CD14-positive monocyte (primary cell): ENCODE measurements around the gene CASTOR2. TPM values are rescaled to one million over a fixed set of nuclear protein-coding genes. Genes with fewer than 3 reads are reported as not detected.
"Not testable (repeated sequence)": the region's sequence is repeated elsewhere in the genome, so short reads cannot be mapped to it uniquely, and the experiment has no call there.

Experiments
- DNase-seq, 3 donors: peaks; one replicate each; pipeline ENCODE4 v3.0.0-alpha.2; 2011 to 2022
- H2AFZ ChIP-seq: 2 replicates; pipeline ENCODE4 v1.6.0; 2012; ENCODE audit warnings: mild to moderate bottlenecking, low read depth, low read length, inconsistent platforms; ENCODE audit not compliant: insufficient read depth, poor library complexity, severe bottlenecking
- H3K27ac ChIP-seq, 2 donors: 1 replicate in 1 of 2; 2 replicates in 1 of 2; pipeline ENCODE4 v1.5.1; 2012 to 2013; ENCODE audit warnings: low read length in 2 of 2, control low read depth in 1 of 2, inconsistent platforms in 1 of 2, low read depth in 1 of 2, mild to moderate bottlenecking in 1 of 2
- H3K27me3 ChIP-seq, 2 donors: one replicate each; pipeline versions ENCODE4 v1.6.0 to v1.6.1; 2011 to 2013; ENCODE audit warnings: low read length in 2 of 2; ENCODE audit not compliant: control insufficient read depth in 2 of 2, insufficient read depth in 2 of 2
- H3K36me3 ChIP-seq, 2 donors: replicated peaks in 1 of 2; 1 replicate in 1 of 2; 2 replicates in 1 of 2; pipeline versions ENCODE4 v1.5.1 to v1.6.1; 2012 to 2013; ENCODE audit warnings: low read length in 2 of 2, control low read depth in 1 of 2, inconsistent platforms in 1 of 2, mild to moderate bottlenecking in 1 of 2; ENCODE audit not compliant: insufficient read depth in 2 of 2, control insufficient read depth in 1 of 2
- H3K4me1 ChIP-seq, 2 donors: 1 replicate in 1 of 2; 2 replicates in 1 of 2; pipeline versions ENCODE4 v1.5.1 to v1.6.1; 2012 to 2013; ENCODE audit warnings: low read length in 2 of 2, control low read depth in 1 of 2, inconsistent platforms in 1 of 2, mild to moderate bottlenecking in 1 of 2, moderate library complexity in 1 of 2; ENCODE audit not compliant: insufficient read depth in 2 of 2, control insufficient read depth in 1 of 2
- H3K4me2 ChIP-seq: replicated peaks from 2 replicates; pipeline ENCODE3; 2012; ENCODE audit warnings: low read length, moderate library complexity, mild to moderate bottlenecking; ENCODE audit not compliant: poor library complexity, severe bottlenecking; ENCODE audit errors: extremely low read depth
- H3K4me3 ChIP-seq, 3 experiments: fragments of 200-600 bp in 1 of 3; sonication (generic) in 1 of 3; replicated peaks in 1 of 3; 1 replicate in 2 of 3; 2 replicates in 1 of 3; pipeline ENCODE4 v1.5.1; 2011 to 2013; ENCODE audit warnings: low read length in 3 of 3, mild to moderate bottlenecking in 3 of 3, control low read depth in 2 of 3, low read depth in 2 of 3, inconsistent platforms in 1 of 3, moderate library complexity in 1 of 3
- H3K79me2 ChIP-seq: 2 replicates; pipeline ENCODE4 v1.6.0; 2012; ENCODE audit warnings: mild to moderate bottlenecking, control low read depth, inconsistent platforms, low read length, moderate library complexity; ENCODE audit not compliant: insufficient read depth
- H3K9ac ChIP-seq: 2 replicates; pipeline ENCODE4 v1.6.0; 2017; ENCODE audit warnings: low read length, mild to moderate bottlenecking; ENCODE audit not compliant: insufficient read depth, poor library complexity, severe bottlenecking
- H3K9me3 ChIP-seq, 2 donors: replicated peaks in 1 of 2; 1 replicate in 1 of 2; 2 replicates in 1 of 2; pipeline versions ENCODE4 v1.5.1 to v1.6.1; 2012 to 2013; ENCODE audit warnings: low read length in 2 of 2, control low read depth in 1 of 2; ENCODE audit not compliant: control insufficient read depth in 1 of 2, insufficient read depth in 1 of 2
- H4K20me1 ChIP-seq: 2 replicates; pipeline ENCODE4 v1.6.0; 2012; ENCODE audit warnings: mild to moderate bottlenecking, low read length, control low read depth, moderate library complexity; ENCODE audit not compliant: insufficient read depth
- H3K27ac Mint-ChIP-seq, 7 donors: one replicate each; pipeline ENCODE4 v1.8.0; 2020; ENCODE audit warnings: mild to moderate bottlenecking in 7 of 7, mixed read lengths in 7 of 7, moderate library complexity in 6 of 7, inconsistent platforms in 2 of 7
- H3K27me3 Mint-ChIP-seq, 3 donors: one replicate each; pipeline ENCODE4 v1.8.0; 2021 to 2022; ENCODE audit warnings: low read depth in 3 of 3, mild to moderate bottlenecking in 3 of 3, mixed read lengths in 3 of 3, moderate library complexity in 3 of 3, inconsistent platforms in 1 of 3
- H3K36me3 Mint-ChIP-seq, 2 donors: one replicate each; pipeline ENCODE4 v1.8.0; 2020; ENCODE audit warnings: mixed read lengths in 2 of 2, inconsistent platforms in 1 of 2, mild to moderate bottlenecking in 1 of 2
- H3K4me1 Mint-ChIP-seq: one replicate; pipeline ENCODE4 v1.8.0; 2020; ENCODE audit warnings: mild to moderate bottlenecking, mixed read lengths
- H3K4me3 Mint-ChIP-seq, 2 donors: one replicate each; pipeline ENCODE4 v1.8.0; 2020; ENCODE audit warnings: mild to moderate bottlenecking in 2 of 2, mixed read lengths in 2 of 2, moderate library complexity in 1 of 2
- H3K9me3 Mint-ChIP-seq, 7 donors: one replicate each; pipeline ENCODE4 v1.8.0; 2020 to 2022; ENCODE audit warnings: mixed read lengths in 7 of 7, mild to moderate bottlenecking in 6 of 7, moderate library complexity in 6 of 7, inconsistent platforms in 2 of 7
- WGBS: methylation state at CpG from one replicate; pipeline ENCODE4 v1.1.5; 2013; ENCODE audit warnings: missing lambda C conversion rate; ENCODE audit not compliant: insufficient coverage; 5-methylcytosine and 5-hydroxymethylcytosine counted together
- intact Hi-C, 2 donors: fragments of 100-400 bp; cut with micrococcal nuclease; formaldehyde crosslinking; loops; one replicate each; pipeline versions ENCODE4 v1.15.0 to v1.15.1; 2023
- polyA plus RNA-seq, 3 donors: library from polyadenylated mRNA; depleted of rRNA in 1 of 3; unstranded in 2 of 3; stranded (reverse) in 1 of 3; fragments of 300-500 nt in 2 of 3; fragments of >200 nt in 1 of 3; fragmentation: Illumina TruSeq in 2 of 3; gene quantifications; 1 replicate in 2 of 3; 2 replicates in 1 of 3; pipeline ENCODE4 v1.2.3, GENCODE V29; 2012 to 2021
- TF ChIP-seq, protein P1 (sequence below): fragments of 200-600 bp; IDR thresholded peaks from one replicate; pipeline ENCODE4 v1.8.0; 2022; ENCODE audit warnings: antibody characterized with exemption, mild to moderate bottlenecking

Gene CASTOR2
- polyA plus RNA-seq, 3 donors, result 0.29 to 2.4 (median 0.79) TPM

GRCh38 chr7:75001356-75001755 lies 36.9 kb downstream of the CASTOR2 start:
- H3K4me3 ChIP-seq, H2AFZ ChIP-seq, H3K4me1 ChIP-seq, H3K4me3 Mint-ChIP-seq, H3K9me3 Mint-ChIP-seq, H3K9me3 ChIP-seq, H3K79me2 ChIP-seq, H3K4me1 Mint-ChIP-seq, H3K36me3 Mint-ChIP-seq, H3K27me3 ChIP-seq, H3K9ac ChIP-seq, H3K27me3 Mint-ChIP-seq, H3K27ac ChIP-seq, H3K4me2 ChIP-seq, intact Hi-C loops, H3K36me3 ChIP-seq, H4K20me1 ChIP-seq, DNase-seq: not testable (repeated sequence)
- peak overlapping the region in 2 of 7 donors; percentile 24 for H3K27ac Mint-ChIP-seq
- 92% methylated on average over 8 of the region's 8 CpGs for WGBS

- H3K4me3 Mint-ChIP-seq, result no peak overlapping the region
- H3K79me2 ChIP-seq, result no peaks in the 10 kb centered on the region
- no peaks in the 10 kb centered on the region for H3K4me1 ChIP-seq
- H3K4me1 Mint-ChIP-seq, result peaks cover 5% of the 10 kb centered on the region
- no peak overlapping the region for H3K9ac ChIP-seq
- 14% methylated on average over 1 of the region's 2 CpGs for WGBS
- DNase-seq, result no peak
- no peak overlapping the region for H3K4me2 ChIP-seq
- no peaks in the 10 kb centered on the region for H3K27me3 ChIP-seq
- H3K9me3 ChIP-seq, result no peaks in the 10 kb centered on the region
- no peaks in the 10 kb centered on the region for H3K36me3 ChIP-seq
- no peak overlapping the region for H3K27ac ChIP-seq
- no peaks in the 10 kb centered on the region for H3K36me3 Mint-ChIP-seq
- H2AFZ ChIP-seq, result no peak overlapping the region
- intact Hi-C loops, result no loop called here
- H3K9me3 Mint-ChIP-seq, result peaks cover 0 to 2% (median 0%) of the 10 kb centered on the region in 7 donors
- no peaks in the 10 kb centered on the region for H4K20me1 ChIP-seq
- H3K27me3 Mint-ChIP-seq, result peaks cover 0 to 3% (median 1%) of the 10 kb centered on the region in 3 donors
- TF ChIP-seq, protein P1, sequence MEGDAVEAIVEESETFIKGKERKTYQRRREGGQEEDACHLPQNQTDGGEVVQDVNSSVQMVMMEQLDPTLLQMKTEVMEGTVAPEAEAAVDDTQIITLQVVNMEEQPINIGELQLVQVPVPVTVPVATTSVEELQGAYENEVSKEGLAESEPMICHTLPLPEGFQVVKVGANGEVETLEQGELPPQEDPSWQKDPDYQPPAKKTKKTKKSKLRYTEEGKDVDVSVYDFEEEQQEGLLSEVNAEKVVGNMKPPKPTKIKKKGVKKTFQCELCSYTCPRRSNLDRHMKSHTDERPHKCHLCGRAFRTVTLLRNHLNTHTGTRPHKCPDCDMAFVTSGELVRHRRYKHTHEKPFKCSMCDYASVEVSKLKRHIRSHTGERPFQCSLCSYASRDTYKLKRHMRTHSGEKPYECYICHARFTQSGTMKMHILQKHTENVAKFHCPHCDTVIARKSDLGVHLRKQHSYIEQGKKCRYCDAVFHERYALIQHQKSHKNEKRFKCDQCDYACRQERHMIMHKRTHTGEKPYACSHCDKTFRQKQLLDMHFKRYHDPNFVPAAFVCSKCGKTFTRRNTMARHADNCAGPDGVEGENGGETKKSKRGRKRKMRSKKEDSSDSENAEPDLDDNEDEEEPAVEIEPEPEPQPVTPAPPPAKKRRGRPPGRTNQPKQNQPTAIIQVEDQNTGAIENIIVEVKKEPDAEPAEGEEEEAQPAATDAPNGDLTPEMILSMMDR, result no peak
- H3K4me3 ChIP-seq, result no peak overlapping the region
- peak overlapping the region in 1 of 7 donors; percentile 2 for H3K27ac Mint-ChIP-seq
Measured at GRCh38 chr7:75010036-75010435, 45.5 kb downstream of the CASTOR2 start.
